Loucy (cell line): Measurements from ENCODE around the gene SLC39A5.

Experiments
- EZH2phosphoT487 ChIP-seq: fragments of 200-600 bp; IDR thresholded peaks from 2 replicates; pipeline ENCODE4 v1.6.1; 2018; ENCODE audit warnings: antibody characterized with exemption, mild to moderate bottlenecking, moderate library complexity, borderline replicate concordance
- TF ChIP-seq, protein P1 (sequence below): fragments of 200-600 bp; sonication (generic); conservative IDR thresholded peaks from 2 replicates; pipeline ENCODE4 v1.5.1; 2014; ENCODE audit warnings: mild to moderate bottlenecking, antibody characterized with exemption, low read length

DNA sequence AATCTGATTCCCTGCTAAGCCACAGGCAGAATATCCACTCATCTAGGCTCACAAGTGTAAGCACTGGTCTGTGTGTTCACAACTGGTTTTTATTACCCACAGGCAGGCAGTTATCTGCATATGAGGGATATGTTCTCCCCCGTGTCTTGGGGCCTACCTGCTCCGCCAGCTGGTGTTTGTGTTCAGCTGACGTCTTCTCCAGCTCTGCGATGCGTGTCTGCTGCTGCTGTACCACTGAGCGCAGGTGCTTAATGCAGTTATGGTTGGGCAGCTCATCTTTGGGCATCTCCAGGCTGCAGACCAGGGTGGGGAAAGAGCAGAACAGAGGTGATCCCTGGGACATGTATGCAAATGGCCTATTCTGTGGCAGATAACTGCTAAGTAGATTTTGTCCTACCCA is 21.8 kb upstream of the SLC39A5 start:
- TF ChIP-seq, protein P1, sequence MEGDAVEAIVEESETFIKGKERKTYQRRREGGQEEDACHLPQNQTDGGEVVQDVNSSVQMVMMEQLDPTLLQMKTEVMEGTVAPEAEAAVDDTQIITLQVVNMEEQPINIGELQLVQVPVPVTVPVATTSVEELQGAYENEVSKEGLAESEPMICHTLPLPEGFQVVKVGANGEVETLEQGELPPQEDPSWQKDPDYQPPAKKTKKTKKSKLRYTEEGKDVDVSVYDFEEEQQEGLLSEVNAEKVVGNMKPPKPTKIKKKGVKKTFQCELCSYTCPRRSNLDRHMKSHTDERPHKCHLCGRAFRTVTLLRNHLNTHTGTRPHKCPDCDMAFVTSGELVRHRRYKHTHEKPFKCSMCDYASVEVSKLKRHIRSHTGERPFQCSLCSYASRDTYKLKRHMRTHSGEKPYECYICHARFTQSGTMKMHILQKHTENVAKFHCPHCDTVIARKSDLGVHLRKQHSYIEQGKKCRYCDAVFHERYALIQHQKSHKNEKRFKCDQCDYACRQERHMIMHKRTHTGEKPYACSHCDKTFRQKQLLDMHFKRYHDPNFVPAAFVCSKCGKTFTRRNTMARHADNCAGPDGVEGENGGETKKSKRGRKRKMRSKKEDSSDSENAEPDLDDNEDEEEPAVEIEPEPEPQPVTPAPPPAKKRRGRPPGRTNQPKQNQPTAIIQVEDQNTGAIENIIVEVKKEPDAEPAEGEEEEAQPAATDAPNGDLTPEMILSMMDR, result no peak
- TF ChIP-seq EZH2phosphoT487, result no peak
